ENCODE measurements around the gene FIBCD1.

Gene FIBCD1

DNA sequence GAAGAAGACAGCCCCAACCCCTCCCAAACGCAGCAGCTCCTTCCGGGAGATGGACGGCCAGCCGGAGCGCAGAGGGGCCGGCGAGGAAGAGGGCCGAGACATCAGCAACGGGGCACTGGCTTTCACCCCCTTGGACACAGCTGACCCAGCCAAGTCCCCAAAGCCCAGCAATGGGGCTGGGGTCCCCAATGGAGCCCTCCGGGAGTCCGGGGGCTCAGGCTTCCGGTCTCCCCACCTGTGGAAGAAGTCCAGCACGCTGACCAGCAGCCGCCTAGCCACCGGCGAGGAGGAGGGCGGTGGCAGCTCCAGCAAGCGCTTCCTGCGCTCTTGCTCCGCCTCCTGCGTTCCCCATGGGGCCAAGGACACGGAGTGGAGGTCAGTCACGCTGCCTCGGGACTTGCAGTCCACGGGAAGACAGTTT is 54.9 kb downstream of the FIBCD1 start:
- DNase-seq (ENCODE audit: low read depth in 1 of 2, low spot score in 1 of 2) = no peak

DNA sequence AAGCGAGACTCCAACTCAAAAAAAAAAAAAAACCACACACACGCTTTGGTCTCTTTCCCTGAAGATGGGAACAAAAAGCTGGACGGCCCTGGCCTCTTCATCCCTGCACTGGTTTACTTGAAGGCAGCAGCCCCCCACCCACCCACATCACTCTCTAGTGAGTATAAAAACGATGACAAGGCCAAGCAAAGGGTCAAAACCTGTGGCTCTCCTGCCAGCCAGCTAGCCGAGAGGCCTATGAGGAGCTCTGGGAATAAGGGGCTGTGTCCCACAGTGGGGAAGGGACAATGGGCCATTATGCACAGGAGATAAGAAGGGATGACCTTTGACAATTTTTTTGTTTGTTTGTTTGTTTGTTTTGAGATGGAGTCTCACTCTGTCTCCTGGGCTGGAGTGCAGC is 55.6 kb downstream of the FIBCD1 start:
- no peak for DNase-seq (ENCODE audit: low read depth in 1 of 2, low spot score in 1 of 2)

- DNase-seq (ENCODE audit: low read depth in 1 of 2, low spot score in 1 of 2) = no peak
Measured at GRCh38 chr9:130882696-130883225, 56.3 kb downstream of the FIBCD1 start.

- no peak for DNase-seq (ENCODE audit: low read depth in 1 of 2, low spot score in 1 of 2)
Measured at GRCh38 chr9:130881516-130881915, 57.5 kb downstream of the FIBCD1 start.

GRCh38 chr9:130880599-130881220 is 58.3 kb downstream of the FIBCD1 start:
- no peak for DNase-seq (ENCODE audit: low read depth in 1 of 2, low spot score in 1 of 2)

DNA sequence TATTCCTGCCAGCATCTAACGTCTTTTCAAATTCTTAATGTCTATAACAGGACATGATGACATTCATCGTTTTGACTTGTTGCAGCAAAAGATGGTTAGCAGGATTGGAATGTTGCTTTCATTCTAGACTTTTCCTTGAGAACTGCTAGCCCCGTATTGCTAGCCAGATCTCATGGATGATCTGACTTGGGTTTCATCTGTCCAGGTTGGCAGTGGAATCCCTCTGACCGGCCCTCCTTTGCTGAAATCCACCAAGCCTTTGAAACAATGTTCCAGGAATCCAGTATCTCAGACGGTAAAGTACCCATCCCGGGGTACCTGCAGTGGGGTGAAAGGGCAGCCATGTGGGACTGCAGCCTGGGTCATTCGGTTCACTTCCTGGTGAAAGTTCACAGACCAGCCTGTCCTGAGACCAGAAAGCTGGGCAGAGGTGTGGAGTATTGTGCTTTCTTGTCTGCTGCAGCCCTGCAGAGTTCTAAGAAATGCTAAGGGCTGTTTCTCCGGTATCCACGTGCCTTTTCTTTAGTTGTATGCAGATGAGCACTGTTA is 59.1 kb downstream of the FIBCD1 start:
- DNase-seq (ENCODE audit: low read depth in 1 of 2, low spot score in 1 of 2) = no peak

GRCh38 chr9:130878295-130878694 is 60.8 kb downstream of the FIBCD1 start:
- no peak for DNase-seq (ENCODE audit: low read depth in 1 of 2, low spot score in 1 of 2)

- DNase-seq (ENCODE audit: low read depth in 1 of 2, low spot score in 1 of 2) = no peak
Measured at GRCh38 chr9:130877300-130877699, 61.7 kb downstream of the FIBCD1 start.

DNA sequence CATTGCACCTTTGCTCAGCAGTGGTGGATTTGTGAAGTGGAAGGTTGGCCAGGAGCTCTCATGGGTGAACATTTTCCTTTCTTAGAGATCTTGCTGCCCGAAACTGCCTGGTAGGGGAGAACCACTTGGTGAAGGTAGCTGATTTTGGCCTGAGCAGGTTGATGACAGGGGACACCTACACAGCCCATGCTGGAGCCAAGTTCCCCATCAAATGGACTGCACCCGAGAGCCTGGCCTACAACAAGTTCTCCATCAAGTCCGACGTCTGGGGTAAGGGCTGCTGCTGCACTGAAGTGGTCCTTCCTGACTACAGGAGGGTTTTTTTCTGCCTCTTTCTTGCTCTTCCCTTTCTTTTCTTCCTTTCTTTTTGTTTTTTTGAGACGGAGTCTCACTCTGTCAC is 64.3 kb downstream of the FIBCD1 start:
- DNase-seq (ENCODE audit: low read depth in 1 of 2, low spot score in 1 of 2) = no peak

- no peak for DNase-seq (ENCODE audit: low read depth in 1 of 2, low spot score in 1 of 2)
Measured at GRCh38 chr9:130873966-130874365, 65.1 kb downstream of the FIBCD1 start.

GRCh38 chr9:130872912-130873503 is 66.0 kb downstream of the FIBCD1 start:
- no peak for DNase-seq (ENCODE audit: low read depth in 1 of 2, low spot score in 1 of 2)

DNA sequence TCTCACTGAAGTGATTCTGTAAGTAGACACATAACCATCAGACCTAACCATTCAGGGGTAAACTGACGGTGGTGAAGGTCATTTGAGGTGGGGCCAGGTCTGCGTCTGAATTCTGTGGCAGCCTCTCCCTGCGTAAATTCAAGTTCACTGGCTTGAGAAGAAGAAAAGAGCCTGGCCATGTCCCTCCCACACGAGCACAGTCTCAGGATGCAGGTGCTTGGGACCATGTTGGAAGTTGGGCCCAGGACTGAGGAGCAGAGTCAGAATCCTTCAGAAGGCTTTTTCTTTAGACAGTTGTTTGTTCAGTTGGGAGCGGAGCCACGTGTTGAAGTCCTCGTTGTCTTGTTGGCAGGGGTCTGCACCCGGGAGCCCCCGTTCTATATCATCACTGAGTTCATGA is 66.5 kb downstream of the FIBCD1 start:
- no peak for DNase-seq (ENCODE audit: low read depth in 1 of 2, low spot score in 1 of 2)

DNA sequence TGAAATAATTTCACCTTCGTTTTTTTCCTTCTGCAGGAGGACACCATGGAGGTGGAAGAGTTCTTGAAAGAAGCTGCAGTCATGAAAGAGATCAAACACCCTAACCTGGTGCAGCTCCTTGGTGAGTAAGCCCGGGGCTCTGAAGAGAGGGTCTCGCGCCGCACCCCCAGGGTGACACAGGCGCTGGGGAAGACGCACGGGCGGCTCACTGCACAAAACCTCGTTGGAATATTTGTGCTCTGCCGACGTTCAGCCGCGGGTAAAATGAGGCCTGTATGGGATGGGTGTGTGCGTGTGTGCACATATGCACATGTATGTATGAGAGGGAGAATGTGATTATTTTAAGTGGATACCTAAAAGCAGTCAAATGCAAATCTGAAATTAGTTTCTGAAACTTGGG is 67.0 kb downstream of the FIBCD1 start:
- no peak for DNase-seq (ENCODE audit: low read depth in 1 of 2, low spot score in 1 of 2)

DNA sequence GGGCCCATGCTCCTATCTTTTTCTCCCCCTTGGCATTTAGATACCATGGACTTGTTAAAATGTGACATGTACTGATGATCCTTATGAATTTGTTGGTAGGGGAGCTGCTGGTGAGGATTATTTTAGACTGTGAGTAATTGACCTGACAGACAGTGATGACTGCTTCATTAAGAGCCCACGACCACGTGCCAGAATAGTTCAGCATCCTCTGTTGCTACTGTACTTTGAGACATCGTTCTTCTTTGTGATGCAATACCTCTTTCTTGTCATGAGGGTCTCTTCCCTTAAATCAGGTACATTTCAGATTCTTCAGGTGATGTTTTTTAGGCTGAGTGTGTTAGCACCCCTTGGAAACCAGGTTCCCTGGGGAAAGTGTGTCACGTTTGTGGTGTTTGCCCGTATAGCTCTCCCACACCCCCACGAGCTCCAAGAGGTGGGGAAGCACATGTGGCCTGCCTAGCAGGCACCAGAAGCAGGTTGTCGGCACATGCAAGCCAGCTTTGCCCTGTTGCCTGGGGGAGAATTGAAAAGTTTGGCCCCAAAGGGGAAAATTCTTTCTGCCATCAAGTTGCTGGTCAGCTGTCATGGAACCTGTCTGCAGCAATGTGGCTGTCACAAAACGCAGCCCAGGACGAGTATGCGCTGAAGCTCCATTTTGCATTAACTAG is 67.5 kb downstream of the FIBCD1 start:
- no peak for DNase-seq (ENCODE audit: low read depth in 1 of 2, low spot score in 1 of 2)

DNA sequence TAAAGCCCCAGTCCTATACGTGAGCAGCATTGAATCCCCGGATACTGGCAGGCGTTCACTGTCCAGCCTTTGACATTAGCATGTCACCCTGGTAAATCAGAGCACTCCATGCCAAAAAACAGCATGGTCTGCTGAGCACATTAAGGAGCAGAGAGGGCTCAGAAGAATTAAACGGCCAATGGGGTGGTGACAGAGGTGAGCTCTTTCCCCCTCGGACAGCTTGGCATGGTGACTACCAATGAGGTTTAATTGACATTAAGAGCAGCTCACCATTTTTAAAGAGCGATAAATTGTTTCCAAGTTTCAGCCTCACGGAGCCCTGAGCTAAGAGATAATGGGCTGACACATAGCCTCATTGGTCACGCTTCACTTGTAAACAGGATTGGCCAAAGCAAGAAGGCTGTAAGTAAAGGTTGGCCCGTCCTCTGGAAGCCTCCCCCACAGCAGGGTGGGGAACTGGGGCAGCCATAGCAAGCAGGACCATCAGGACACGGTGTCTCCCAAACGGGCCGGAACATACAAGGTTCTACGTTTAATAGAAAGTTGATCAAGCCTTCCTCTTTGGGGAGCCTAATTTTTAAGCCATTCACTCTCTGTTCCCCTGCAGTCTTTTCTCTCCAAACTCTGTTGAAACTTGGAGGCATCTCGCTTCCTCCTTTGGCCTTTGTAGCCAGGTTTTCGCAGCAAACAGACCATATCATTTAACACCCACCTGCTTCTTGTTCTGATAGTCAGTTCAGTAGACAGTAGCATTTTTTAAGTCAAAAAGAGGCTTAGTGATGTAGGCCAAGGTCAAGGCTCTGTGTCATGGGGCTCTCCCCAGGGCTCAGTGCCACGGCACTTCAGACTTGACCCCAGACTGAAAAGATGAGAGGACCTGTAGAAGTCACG is 68.3 kb downstream of the FIBCD1 start:
- DNase-seq (ENCODE audit: low read depth in 1 of 2, low spot score in 1 of 2) = no peak

- no peak for DNase-seq (ENCODE audit: low read depth in 1 of 2, low spot score in 1 of 2)
Measured at GRCh38 chr9:130869250-130869649, 69.8 kb downstream of the FIBCD1 start.

DNA sequence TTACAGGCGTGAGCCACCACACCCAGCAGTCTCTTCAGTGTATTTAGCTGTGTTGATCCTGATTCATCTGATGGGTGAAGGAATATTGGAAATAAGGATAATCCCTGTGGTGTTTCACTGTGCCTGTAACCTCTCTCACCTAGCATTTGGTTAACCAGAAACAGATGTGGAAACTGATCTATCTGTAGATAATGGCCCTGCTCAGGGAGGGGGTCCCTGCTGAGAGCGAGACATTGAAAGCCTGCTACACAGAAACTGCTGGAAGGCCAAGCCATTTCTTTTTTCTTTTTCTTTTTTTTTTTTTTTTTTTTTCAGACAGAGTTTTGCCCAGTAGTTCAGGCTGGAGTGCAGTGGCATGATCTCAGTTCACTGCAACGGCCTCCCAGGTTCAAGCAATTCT is 70.8 kb downstream of the FIBCD1 start:
- DNase-seq (ENCODE audit: low read depth in 1 of 2, low spot score in 1 of 2) = no peak

DNA sequence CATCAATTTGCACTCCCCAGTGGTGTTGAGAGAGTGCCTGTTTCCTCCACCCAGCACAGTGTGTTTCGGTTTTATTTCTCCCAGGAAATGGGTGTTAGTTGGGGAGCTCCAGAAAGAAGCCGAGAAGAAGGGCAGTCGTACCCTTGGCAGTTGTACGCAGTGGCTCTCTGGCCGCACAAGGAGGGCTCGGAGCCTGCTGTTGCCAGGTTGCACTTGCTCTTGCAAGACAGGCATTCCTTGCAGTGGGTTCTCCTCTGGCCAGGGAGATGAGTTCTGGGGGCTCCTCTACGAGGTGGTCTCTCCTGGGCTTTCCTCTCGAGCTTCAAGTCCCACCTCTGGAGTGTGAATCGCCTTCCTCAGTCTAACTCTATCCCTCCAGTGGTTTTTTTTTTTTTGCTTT is 71.5 kb downstream of the FIBCD1 start:
- DNase-seq (ENCODE audit: low read depth in 1 of 2, low spot score in 1 of 2) = no peak

DNA sequence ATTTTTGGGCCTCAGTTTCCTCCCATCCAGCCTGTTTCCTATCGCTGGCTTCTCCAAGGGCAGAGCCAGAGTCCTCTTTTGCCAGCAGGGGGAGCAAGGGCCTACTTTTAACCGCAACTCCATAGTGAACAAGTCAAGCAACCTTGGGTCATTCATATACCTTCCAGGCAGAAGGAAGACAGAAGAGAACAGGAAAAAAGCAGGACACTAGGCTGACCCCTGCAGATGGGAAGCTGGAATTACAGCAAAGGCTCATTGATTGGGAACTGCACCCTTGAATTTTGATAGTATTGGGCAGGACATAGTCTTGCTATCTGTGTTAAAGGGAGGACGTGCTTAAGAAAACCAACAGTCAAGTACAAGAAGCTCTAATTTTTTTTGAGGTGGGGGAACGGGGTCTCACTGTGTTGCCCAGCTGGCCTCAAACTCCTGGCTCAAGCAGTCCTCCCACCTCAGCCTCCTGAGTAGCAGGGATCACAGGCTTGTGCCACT is 72.5 kb downstream of the FIBCD1 start:
- DNase-seq (ENCODE audit: low read depth in 1 of 2, low spot score in 1 of 2) = peak; percentile 13 to 46

DNA sequence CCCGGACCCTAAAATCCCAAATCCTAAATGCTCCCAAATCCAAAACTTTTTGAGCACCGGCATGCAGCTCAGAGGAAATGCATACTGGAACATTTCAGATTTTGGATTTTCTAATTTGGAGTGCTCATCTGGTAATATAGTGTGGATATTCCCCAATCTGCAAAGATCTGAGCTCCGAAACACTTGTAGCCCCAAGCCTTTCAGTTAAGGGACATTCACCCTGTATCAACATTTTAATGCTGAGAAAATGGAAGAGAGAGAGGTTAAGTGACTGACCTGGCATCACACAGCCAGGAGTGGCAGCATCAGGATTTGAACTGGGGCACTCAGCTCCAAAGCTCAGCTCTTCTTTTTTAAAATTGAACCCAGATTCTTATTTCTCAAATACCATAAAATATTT is 73.1 kb downstream of the FIBCD1 start:
- no peak for DNase-seq (ENCODE audit: low read depth in 1 of 2, low spot score in 1 of 2)

GRCh38 chr9:130864541-130864940 is 74.5 kb downstream of the FIBCD1 start:
- no peak for DNase-seq (ENCODE audit: low read depth in 1 of 2, low spot score in 1 of 2)
